Endothelial cell of umbilical vein (primary cell): Measurements from ENCODE around the gene TUBGCP2. TPM values are rescaled to one million over a fixed set of nuclear protein-coding genes. Genes with fewer than 3 reads are reported as not detected.

Source experiments
- BruUV-seq: library from RNA; stranded (reverse); fragments of 400-500 nt; replicated peaks from 2 replicates; lab custom pipeline; 2021; lab: Mats Ljungman, UMichigan
- CTCF ChIA-PET: fragments of 300-600, 350-600 bp; sonication (Branson Sonifier 250); formaldehyde crosslinking; loops from one replicate; lab custom pipeline; 2021; ENCODE audit warnings: antibody characterized with exemption, inconsistent platforms; lab: Charles Lee
- POLR2A ChIA-PET: fragments of 300-600, 350-600 bp; sonication (Branson Sonifier 250); formaldehyde crosslinking; loops from one replicate; lab custom pipeline; 2021; ENCODE audit warnings: antibody characterized with exemption, inconsistent platforms; lab: Charles Lee
- DNase-seq: peaks from one replicate; pipeline ENCODE4 v3.0.0-alpha.2; 2011; ENCODE audit warnings: low read depth, low spot score
- FAIRE-seq: peaks from 2 replicates; lab custom pipeline; 2011; peaks lifted over from hg19 to GRCh38; lab: Jason Lieb, UNC
- H2AFZ ChIP-seq: 2 replicates; pipeline ENCODE4 v1.6.0; 2012; ENCODE audit warnings: low read depth, low read length, control low read depth, inconsistent platforms
- H3K27ac ChIP-seq: 2 replicates; pipeline ENCODE4 v1.5.1; 2011; ENCODE audit warnings: low read depth, mild to moderate bottlenecking, control low read depth, low read length, moderate library complexity; ENCODE audit not compliant: insufficient read depth
- H3K27me3 ChIP-seq, 2 experiments: 2 replicates each; pipeline versions ENCODE4 v1.6.0 to v1.6.1; 2011; ENCODE audit warnings: low read length in 2 of 2, mixed read lengths in 1 of 2; ENCODE audit not compliant: control insufficient read depth in 2 of 2, insufficient read depth in 2 of 2
- H3K36me3 ChIP-seq, 2 experiments: 2 replicates in 1 of 2; 3 replicates in 1 of 2; pipeline ENCODE4 v1.5.1; 2011; ENCODE audit warnings: low read length in 2 of 2, mild to moderate bottlenecking in 1 of 2, moderate library complexity in 1 of 2; ENCODE audit not compliant: control insufficient read depth in 2 of 2, insufficient read depth in 2 of 2; ENCODE audit errors: extremely low read depth in 1 of 2
- H3K4me1 ChIP-seq: 3 replicates; pipeline ENCODE4 v1.5.1; 2011; ENCODE audit warnings: mild to moderate bottlenecking, low read length; ENCODE audit not compliant: control insufficient read depth, insufficient read depth; ENCODE audit errors: extremely low read depth
- H3K4me2 ChIP-seq: 2 replicates; pipeline ENCODE4 v1.6.1; 2011; ENCODE audit warnings: low read length, control low read depth, mixed read lengths; ENCODE audit not compliant: insufficient read depth
- H3K4me3 ChIP-seq, 3 experiments: fragments of 200-600 bp in 1 of 3; sonication (generic), shearing (Covaris generic) in 1 of 3; replicated peaks in 1 of 3; 2 replicates each; pipeline ENCODE4 v1.5.1; 2011 to 2016; ENCODE audit warnings: control low read depth in 3 of 3, low read length in 3 of 3, mild to moderate bottlenecking in 2 of 3, inconsistent platforms in 1 of 3, low read depth in 1 of 3, moderate library complexity in 1 of 3; ENCODE audit not compliant: insufficient read depth in 1 of 3
- H3K79me2 ChIP-seq: 2 replicates; pipeline ENCODE4 v1.6.0; 2012; ENCODE audit warnings: low read length, inconsistent platforms; ENCODE audit not compliant: control insufficient read depth, insufficient read depth
- H3K9ac ChIP-seq: replicated peaks from 2 replicates; pipeline ENCODE3; 2011; ENCODE audit warnings: low read length, control low read depth; ENCODE audit not compliant: insufficient read depth; ENCODE audit errors: extremely low read depth
- H3K9me1 ChIP-seq: replicated peaks from 3 replicates; pipeline ENCODE4 v1.6.0; 2011; ENCODE audit warnings: mild to moderate bottlenecking, low read length; ENCODE audit not compliant: control insufficient read depth, insufficient read depth; ENCODE audit errors: extremely low read depth
- H3K9me3 ChIP-seq: replicated peaks from 2 replicates; pipeline ENCODE4 v1.5.1; 2012; ENCODE audit warnings: low read length, inconsistent platforms; ENCODE audit not compliant: control insufficient read depth, insufficient read depth
- H4K20me1 ChIP-seq: replicated peaks from 2 replicates; pipeline ENCODE3; 2011; ENCODE audit warnings: mild to moderate bottlenecking, low read length; ENCODE audit not compliant: control insufficient read depth, insufficient read depth; ENCODE audit errors: extremely low read depth
- EZH2 ChIP-seq: IDR thresholded peaks from 2 replicates; pipeline ENCODE4 v1.6.1; 2012; ENCODE audit warnings: borderline replicate concordance, low read depth, mild to moderate bottlenecking, moderate library complexity, low read length, inconsistent platforms; ENCODE audit not compliant: severe bottlenecking
- FOS ChIP-seq: IDR thresholded peaks from 2 replicates; pipeline ENCODE4 v1.6.1; 2011; ENCODE audit warnings: mild to moderate bottlenecking, low read length, moderate library complexity, borderline replicate concordance; ENCODE audit not compliant: insufficient read depth
- GATA2 ChIP-seq: IDR thresholded peaks from 2 replicates; pipeline ENCODE4 v1.7.0; 2011; ENCODE audit warnings: low read depth, mild to moderate bottlenecking, moderate library complexity, mixed read lengths, low read length; ENCODE audit not compliant: insufficient read length, insufficient read depth
- JUN ChIP-seq: IDR thresholded peaks from 2 replicates; pipeline ENCODE4 v1.6.1; 2011; ENCODE audit warnings: borderline replicate concordance, low read depth; ENCODE audit not compliant: insufficient read length, insufficient read depth
- MYC ChIP-seq: IDR thresholded peaks from one replicate; pipeline ENCODE4 v1.6.1; 2011; ENCODE audit warnings: mild to moderate bottlenecking, low read depth, low read length
- POLR2A ChIP-seq: IDR thresholded peaks from 2 replicates; pipeline ENCODE4 v1.6.1; 2012; ENCODE audit warnings: low read depth, mild to moderate bottlenecking, control low read depth, low read length
- POLR2AphosphoS5 ChIP-seq: IDR thresholded peaks from 2 replicates; pipeline ENCODE4 v1.6.1; 2012; ENCODE audit warnings: low read depth, mild to moderate bottlenecking, control low read depth, low read length, moderate library complexity; ENCODE audit not compliant: insufficient read depth
- dilution Hi-C: fragments of 300-500 bp; cut with MboI; formaldehyde crosslinking; loops from one replicate; pipeline ENCODE4 v1.15.0; 2019; ENCODE audit warnings: low sequenced_read_pairs; ENCODE audit not compliant: extremely low pct_ligation_motif_present
- intact Hi-C: fragments of 100-400 bp; cut with micrococcal nuclease; formaldehyde crosslinking; loops from one replicate; pipeline ENCODE4 v1.10.0; 2022
- polyA plus RNA-seq, 4 experiments: library from polyadenylated mRNA; depleted of rRNA in 3 of 4; stranded (reverse) in 3 of 4; unstranded in 1 of 4; fragments of >200 nt; gene quantifications; 2 replicates each; pipeline versions ENCODE4 v1.2.1 to v1.2.3, GENCODE V29; 2011 to 2012; ENCODE audit warnings: missing spikeins in 1 of 4
- total RNA-seq: library from RNA; stranded (reverse); gene quantifications from 2 replicates; pipeline ENCODE4 v1.2.3, GENCODE V29; 2021
- TF ChIP-seq, protein P1 (sequence below): IDR thresholded peaks from 2 replicates; pipeline ENCODE4 v1.6.1; 2011; ENCODE audit not compliant: insufficient read depth, insufficient read length
- TF ChIP-seq, protein P2 (sequence below), 2 donors: IDR thresholded peaks; 1 replicate in 1 of 2; 2 replicates in 1 of 2; pipeline ENCODE4 v1.5.1; 2011; ENCODE audit warnings: low read length in 2 of 2, mild to moderate bottlenecking in 2 of 2, moderate library complexity in 2 of 2, control low read depth in 1 of 2, inconsistent platforms in 1 of 2, low read depth in 1 of 2; ENCODE audit not compliant: insufficient read depth in 1 of 2; ENCODE audit errors: extremely low read depth in 1 of 2

TUBGCP2 gene
- total and polyA plus RNA-seq, 2 donors (not counting 3 experiments of a cell fraction or from before 2014, with no cell fraction given) = 37.1 to 53.1 TPM

DNA sequence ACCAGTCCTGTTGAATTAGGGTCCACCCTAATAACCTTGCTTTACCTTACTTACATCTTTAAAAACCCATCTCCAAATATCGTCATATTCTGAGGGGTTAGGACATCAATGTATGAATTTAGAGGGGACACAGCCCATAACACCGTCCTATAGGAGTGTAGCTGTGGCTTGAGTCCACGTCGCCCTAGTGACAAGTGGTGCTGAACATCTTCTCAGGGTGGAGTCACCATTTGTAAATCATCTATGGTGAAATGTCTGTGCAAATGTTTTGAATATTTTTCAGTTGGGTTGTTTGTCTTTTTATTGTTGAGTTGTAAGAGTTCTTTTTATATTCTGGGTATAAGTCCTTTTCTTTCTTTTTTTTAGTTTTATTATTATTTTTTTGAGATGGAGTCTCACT, 33.3 kb upstream of the TUBGCP2 start:
- FAIRE-seq (no peak), DNase-seq (no peak)
- Histone ChIP-seq H3K9ac (no peak overlapping the region), H3K36me3 (no peaks in the 10 kb centered on the region), H3K4me1 (no peaks in the 10 kb centered on the region), H3K4me2 (no peak overlapping the region), H3K79me2 (no peaks in the 10 kb centered on the region), H2AFZ (no peak overlapping the region), H4K20me1 (no peaks in the 10 kb centered on the region), H3K27ac (no peak overlapping the region), H3K4me3 (no peak overlapping the region), H3K9me1 (no peaks in the 10 kb centered on the region), H3K27me3 (peaks cover 4 to 6% of the 10 kb centered on the region in 2 experiments), H3K9me3 (no peaks in the 10 kb centered on the region)
- BruUV-seq = no TSS peak
- dilution Hi-C loops = no loop called here
- intact Hi-C loops = no loop called here
- ChIA-PET CTCF (interaction anchor here (1.0 kb wide), 2 partner anchors 12 to 13 kb away, joined by 3 to 5 read pairs; no protein-coding TSS in a partner anchor), POLR2A (no interaction called here)
- no peak for TF ChIP-seq MYC
- TF ChIP-seq JUN = no peak
- no peak for TF ChIP-seq POLR2A
- TF ChIP-seq, protein P1, sequence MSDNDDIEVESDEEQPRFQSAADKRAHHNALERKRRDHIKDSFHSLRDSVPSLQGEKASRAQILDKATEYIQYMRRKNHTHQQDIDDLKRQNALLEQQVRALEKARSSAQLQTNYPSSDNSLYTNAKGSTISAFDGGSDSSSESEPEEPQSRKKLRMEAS = no peak
- TF ChIP-seq, protein P2, sequence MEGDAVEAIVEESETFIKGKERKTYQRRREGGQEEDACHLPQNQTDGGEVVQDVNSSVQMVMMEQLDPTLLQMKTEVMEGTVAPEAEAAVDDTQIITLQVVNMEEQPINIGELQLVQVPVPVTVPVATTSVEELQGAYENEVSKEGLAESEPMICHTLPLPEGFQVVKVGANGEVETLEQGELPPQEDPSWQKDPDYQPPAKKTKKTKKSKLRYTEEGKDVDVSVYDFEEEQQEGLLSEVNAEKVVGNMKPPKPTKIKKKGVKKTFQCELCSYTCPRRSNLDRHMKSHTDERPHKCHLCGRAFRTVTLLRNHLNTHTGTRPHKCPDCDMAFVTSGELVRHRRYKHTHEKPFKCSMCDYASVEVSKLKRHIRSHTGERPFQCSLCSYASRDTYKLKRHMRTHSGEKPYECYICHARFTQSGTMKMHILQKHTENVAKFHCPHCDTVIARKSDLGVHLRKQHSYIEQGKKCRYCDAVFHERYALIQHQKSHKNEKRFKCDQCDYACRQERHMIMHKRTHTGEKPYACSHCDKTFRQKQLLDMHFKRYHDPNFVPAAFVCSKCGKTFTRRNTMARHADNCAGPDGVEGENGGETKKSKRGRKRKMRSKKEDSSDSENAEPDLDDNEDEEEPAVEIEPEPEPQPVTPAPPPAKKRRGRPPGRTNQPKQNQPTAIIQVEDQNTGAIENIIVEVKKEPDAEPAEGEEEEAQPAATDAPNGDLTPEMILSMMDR (IDR thresholded peaks at IDR 0.05; ENCODE audit: extremely low read depth in 1 of 2, insufficient read depth in 1 of 2, low read depth in 1 of 2, low read length in 2 of 2) = no peak
- TF ChIP-seq POLR2AphosphoS5 = no peak
- no peak for TF ChIP-seq FOS
- no peak for TF ChIP-seq GATA2
- TF ChIP-seq EZH2 = no peak
